SH-SY5Y (cell line): ENCODE data around the gene TRIM33.

Source experiments
- GATA2 ChIP-seq: IDR thresholded peaks from 2 replicates; pipeline ENCODE4 v1.6.1; 2011; ENCODE audit warnings: mild to moderate bottlenecking, low read depth, low read length
- GATA3 ChIP-seq: IDR thresholded peaks from 2 replicates; pipeline ENCODE4 v1.6.1; 2011; ENCODE audit warnings: low read depth, mild to moderate bottlenecking, low read length, moderate library complexity

DNA sequence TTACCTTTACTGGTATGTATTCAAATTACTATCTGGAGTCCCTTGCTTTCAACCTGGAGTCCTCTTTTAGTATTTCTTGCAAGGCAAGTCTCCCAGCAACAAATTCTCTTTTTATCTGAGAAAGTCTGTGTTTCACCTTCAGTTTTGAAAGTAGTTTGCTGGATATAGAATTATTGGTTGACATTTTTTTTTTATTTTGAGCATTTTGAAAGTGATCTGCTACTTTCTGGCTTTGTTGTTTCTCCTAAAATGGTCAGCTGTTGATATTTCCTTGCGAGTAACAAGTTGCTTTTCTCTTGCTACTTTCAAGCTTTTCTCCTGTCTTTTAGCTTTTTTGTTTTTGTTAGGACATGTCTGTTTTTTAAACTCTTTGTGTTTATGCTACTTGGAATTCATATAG, 126.1 kb downstream of the TRIM33 start:
- TF ChIP-seq GATA3, result no peak
- TF ChIP-seq GATA2, result no peak
